ENCODE data around the gene LYPD1. TPM values are rescaled to one million over a fixed set of nuclear protein-coding genes. Genes with fewer than 3 reads are reported as not detected.
A peak's percentile ranks its signal among the peaks of the same experiment; 100 is the strongest.

LYPD1 gene
- total and polyA plus RNA-seq, 2 of the 4 experiments (the other 2 are of a cell fraction): 66.1 to 87.6 TPM

- Histone ChIP-seq H2AFZ (replicated peaks; ENCODE audit: low read length, poor library complexity) (no peak overlapping the region), H3K27me3 (ENCODE audit: control insufficient read depth, insufficient read depth, low read length) (no peaks in the 10 kb centered on the region), H3K36me3 (ENCODE audit: control insufficient read depth, insufficient read depth, low read length) (peaks cover 12% of the 10 kb centered on the region), H2BK120ac (ENCODE audit: low read depth, low read length) (no peak overlapping the region), H3K27ac (ENCODE audit: insufficient read depth, low read length) (no peak overlapping the region), H3K23ac (ENCODE audit: low read depth, low read length) (peak overlapping the region; percentile 10; the same call in 1 of the 2 replicates), H2BK20ac (ENCODE audit: low read depth, low read length) (no peak overlapping the region), H3K9me3 (ENCODE audit: control insufficient read depth, insufficient read depth, low read length) (no peaks in the 10 kb centered on the region), H4K20me1 (ENCODE audit: insufficient read depth, low read length) (no peaks in the 10 kb centered on the region; the same call in 1 of the 2 replicates), H4K5ac (ENCODE audit: low read depth, low read length) (no peak overlapping the region), H3K18ac (ENCODE audit: low read depth, low read length) (no peak overlapping the region), H3K4me2 (ENCODE audit: low read depth, low read length) (0 out of 2 replicates have a peak overlapping the region, but pooled peaks have one; percentile 6), H2AK5ac (ENCODE audit: low read depth, low read length) (no peak overlapping the region), H2BK5ac (ENCODE audit: low read depth, low read length, poor library complexity, severe bottlenecking) (no peak overlapping the region), H4K91ac (ENCODE audit: insufficient read depth, low read depth, low read length) (no peak overlapping the region), H3K9me1 (ENCODE audit: insufficient read depth, low read length) (peaks cover 11% of the 10 kb centered on the region), H3K9ac (ENCODE audit: low read depth, low read length) (no peak overlapping the region), H3K79me1 (ENCODE audit: low read depth in 1 of 2, low read length in 2 of 2) (peaks cover 0 to 8% of the 10 kb centered on the region in 2 experiments; a peak in 1 of 4 replicates), H3K4ac (ENCODE audit: low read depth, low read length) (no peak overlapping the region), H2BK15ac (ENCODE audit: low read depth, low read length) (no peak overlapping the region), H3K56ac (ENCODE audit: extremely low read depth, insufficient read depth, low read length) (no peak overlapping the region), H3K14ac (replicated peaks; ENCODE audit: low read depth, low read length) (no peak overlapping the region), H4K8ac (ENCODE audit: low read depth in 2 of 2, low read length in 2 of 2) (no peak overlapping the region), H3K4me3 (ENCODE audit: insufficient read depth, low read depth, low read length) (no peak overlapping the region), H3K4me1 (ENCODE audit: control insufficient read depth, insufficient read depth, low read length) (peaks cover 8% of the 10 kb centered on the region; the same call in 1 of the 2 replicates), H2AK9ac (replicated peaks; ENCODE audit: low read depth, low read length, poor library complexity) (no peak overlapping the region)
- POLR2A ChIA-PET (ENCODE audit: unreplicated experiment): no interaction called here
- ATAC-seq (ENCODE audit: low read depth) (peak; percentile 40), DNase-seq (peak; percentile 10)
- dilution Hi-C loops (cut with HindIII; ENCODE audit: low sequenced_read_pairs, unreplicated experiment): no loop called here
- no peak for TF ChIP-seq NFE2L2 (IDR thresholded peaks at IDR 0.05; ENCODE audit: low read depth, low read length)
- TF ChIP-seq CHD1 (IDR thresholded peaks at IDR 0.05; ENCODE audit: low read depth, low read length): no peak
- TF ChIP-seq BHLHE40 (IDR thresholded peaks at IDR 0.05; ENCODE audit: low read depth, low read length): no peak
- TF ChIP-seq MXI1 (IDR thresholded peaks at IDR 0.05; ENCODE audit: borderline replicate concordance, low read depth, low read length): no peak
- TF ChIP-seq SMC3 (IDR thresholded peaks at IDR 0.05; ENCODE audit: low read depth, low read length): no peak
- no peak for TF ChIP-seq FOS (IDR thresholded peaks at IDR 0.05; ENCODE audit: low read depth, low read length)
- no peak for TF ChIP-seq RCOR1 (IDR thresholded peaks at IDR 0.05; ENCODE audit: insufficient replicate concordance, low read length)
- no peak for TF ChIP-seq USF2 (IDR thresholded peaks at IDR 0.05; ENCODE audit: low read depth, low read length)
- no peak for TF ChIP-seq MAZ (IDR thresholded peaks at IDR 0.05; ENCODE audit: borderline replicate concordance, low read depth, low read length)
- no peak for TF ChIP-seq ELK1 (IDR thresholded peaks at IDR 0.05; ENCODE audit: borderline replicate concordance, low read depth, low read length)
- no peak for TF ChIP-seq RFX5 (IDR thresholded peaks at IDR 0.05; ENCODE audit: low read depth, low read length)
- no peak for TF ChIP-seq MAFK (IDR thresholded peaks at IDR 0.05; ENCODE audit: low read depth, low read length)
- TF ChIP-seq POLR2A (IDR thresholded peaks at IDR 0.05; ENCODE audit: low read depth, low read length): no peak
- no peak for TF ChIP-seq CTCF (conservative IDR thresholded peaks at IDR 0.05; ENCODE audit: low read depth, low read length)
- no peak for TF ChIP-seq CEBPB (IDR thresholded peaks at IDR 0.05; ENCODE audit: low read depth, low read length)
- no peak for TF ChIP-seq RAD21 (IDR thresholded peaks at IDR 0.05; ENCODE audit: low read length)
- no TSS peak for BruUV-seq (replicated peaks)
- CTCF ChIA-PET: no interaction called here
- intact Hi-C loops (cut with micrococcal nuclease): loop anchor here (10.0 kb wide), 1 partner anchor 365 kb away; no protein-coding TSS in a partner anchor
- in situ Hi-C loops (cut with MboI; ENCODE audit: low sequenced_read_pairs): no loop called here
Observed at GRCh38 chr2:132640116-132640515, 29.9 kb downstream of the LYPD1 start.

Data from IMR-90 (cell line).